Epithelial cell of proximal tubule (primary cell): Measurements from ENCODE around the gene ZNF804B. TPM values are rescaled to one million over a fixed set of nuclear protein-coding genes. Genes with fewer than 3 reads are reported as not detected.

ENCODE experiments used
- DNase-seq: peaks from one replicate; pipeline ENCODE4 v3.0.0-alpha.2; 2011; ENCODE audit warnings: low read depth
- H3K4me3 ChIP-seq: 2 replicates; pipeline ENCODE4 v1.5.1; 2011; ENCODE audit warnings: low read depth, mild to moderate bottlenecking, low read length
- CTCF ChIP-seq: conservative IDR thresholded peaks from 2 replicates; pipeline ENCODE4 v1.5.1; 2012; ENCODE audit warnings: low read depth, mild to moderate bottlenecking, low read length
- total RNA-seq: library from RNA; depleted of rRNA; stranded (reverse); fragments of >200 nt; gene quantifications from 2 replicates; pipeline ENCODE4 v1.2.3, GENCODE V29; 2015

The ZNF804B gene
- total RNA-seq, 1 donor from 2014 or later = not detected

- H3K4me3 ChIP-seq = no peak overlapping the region
- no peak for TF ChIP-seq CTCF
- no peak for DNase-seq
These were observed 373.9 kb downstream of the ZNF804B start for GRCh38 chr7:89133357-89133756.

GRCh38 chr7:89133819-89134218 lies 374.3 kb downstream of the ZNF804B start:
- TF ChIP-seq CTCF = no peak
- H3K4me3 ChIP-seq = no peak overlapping the region
- no peak for DNase-seq

- DNase-seq = no peak
- no peak for TF ChIP-seq CTCF
- no peak overlapping the region for H3K4me3 ChIP-seq
These were observed 386.3 kb downstream of the ZNF804B start for GRCh38 chr7:89145801-89146200.

GRCh38 chr7:89160107-89160506 lies 400.6 kb downstream of the ZNF804B start:
- no peak overlapping the region for H3K4me3 ChIP-seq
- TF ChIP-seq CTCF = no peak
- no peak for DNase-seq

- DNase-seq = no peak
- no peak for TF ChIP-seq CTCF
- no peak overlapping the region for H3K4me3 ChIP-seq
These were observed 405.9 kb downstream of the ZNF804B start for GRCh38 chr7:89165421-89165820.

- TF ChIP-seq CTCF = no peak
- DNase-seq = no peak
- H3K4me3 ChIP-seq = no peak overlapping the region
These were observed 411.1 kb downstream of the ZNF804B start for GRCh38 chr7:89170628-89171027.

GRCh38 chr7:89182116-89182515 lies 422.6 kb downstream of the ZNF804B start:
- TF ChIP-seq CTCF = no peak
- DNase-seq = no peak
- H3K4me3 ChIP-seq = no peak overlapping the region
